ENCODE measurements around the gene FCHSD2. TPM values are rescaled to one million over a fixed set of nuclear protein-coding genes. Genes with fewer than 3 reads are reported as not detected.

Gene FCHSD2
- total and polyA plus RNA-seq, 2 of the 13 experiments (the other 11 are each of a cell fraction or from before 2014, with no cell fraction given) = 20.5 to 24.8 TPM

DNA sequence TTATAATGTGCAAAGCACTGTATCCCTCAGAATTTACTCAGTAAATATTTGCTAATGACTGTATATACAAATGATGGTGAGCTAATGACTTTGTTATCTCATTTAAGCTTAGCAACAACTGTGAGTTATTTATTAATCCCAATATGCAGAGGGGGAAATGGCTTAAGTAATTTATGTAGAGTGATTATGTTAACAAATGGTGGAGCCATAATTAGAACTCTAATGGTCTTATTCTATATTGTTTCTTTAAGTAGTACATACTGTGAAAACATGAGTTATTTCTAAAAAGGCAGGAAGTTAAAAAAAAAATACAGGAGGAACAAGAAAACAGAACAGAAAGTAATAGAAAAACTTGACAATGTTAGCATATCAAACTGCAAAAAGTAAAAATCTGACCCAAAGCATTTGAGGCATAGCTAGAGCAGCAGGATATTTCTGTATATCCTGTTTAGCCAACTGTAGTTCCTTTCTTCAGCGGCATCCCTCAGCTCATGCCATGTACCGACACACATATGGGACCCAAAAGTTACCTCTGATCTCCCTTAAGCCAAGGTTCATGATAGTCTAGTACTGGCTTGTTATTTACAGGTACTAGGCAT is 94.2 kb downstream of the FCHSD2 start (continued):
- TF ChIP-seq, protein P1, sequence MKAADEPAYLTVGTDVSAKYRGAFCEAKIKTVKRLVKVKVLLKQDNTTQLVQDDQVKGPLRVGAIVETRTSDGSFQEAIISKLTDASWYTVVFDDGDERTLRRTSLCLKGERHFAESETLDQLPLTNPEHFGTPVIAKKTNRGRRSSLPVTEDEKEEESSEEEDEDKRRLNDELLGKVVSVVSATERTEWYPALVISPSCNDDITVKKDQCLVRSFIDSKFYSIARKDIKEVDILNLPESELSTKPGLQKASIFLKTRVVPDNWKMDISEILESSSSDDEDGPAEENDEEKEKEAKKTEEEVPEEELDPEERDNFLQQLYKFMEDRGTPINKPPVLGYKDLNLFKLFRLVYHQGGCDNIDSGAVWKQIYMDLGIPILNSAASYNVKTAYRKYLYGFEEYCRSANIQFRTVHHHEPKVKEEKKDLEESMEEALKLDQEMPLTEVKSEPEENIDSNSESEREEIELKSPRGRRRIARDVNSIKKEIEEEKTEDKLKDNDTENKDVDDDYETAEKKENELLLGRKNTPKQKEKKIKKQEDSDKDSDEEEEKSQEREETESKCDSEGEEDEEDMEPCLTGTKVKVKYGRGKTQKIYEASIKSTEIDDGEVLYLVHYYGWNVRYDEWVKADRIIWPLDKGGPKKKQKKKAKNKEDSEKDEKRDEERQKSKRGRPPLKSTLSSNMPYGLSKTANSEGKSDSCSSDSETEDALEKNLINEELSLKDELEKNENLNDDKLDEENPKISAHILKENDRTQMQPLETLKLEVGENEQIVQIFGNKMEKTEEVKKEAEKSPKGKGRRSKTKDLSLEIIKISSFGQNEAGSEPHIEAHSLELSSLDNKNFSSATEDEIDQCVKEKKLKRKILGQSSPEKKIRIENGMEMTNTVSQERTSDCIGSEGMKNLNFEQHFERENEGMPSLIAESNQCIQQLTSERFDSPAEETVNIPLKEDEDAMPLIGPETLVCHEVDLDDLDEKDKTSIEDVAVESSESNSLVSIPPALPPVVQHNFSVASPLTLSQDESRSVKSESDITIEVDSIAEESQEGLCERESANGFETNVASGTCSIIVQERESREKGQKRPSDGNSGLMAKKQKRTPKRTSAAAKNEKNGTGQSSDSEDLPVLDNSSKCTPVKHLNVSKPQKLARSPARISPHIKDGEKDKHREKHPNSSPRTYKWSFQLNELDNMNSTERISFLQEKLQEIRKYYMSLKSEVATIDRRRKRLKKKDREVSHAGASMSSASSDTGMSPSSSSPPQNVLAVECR (CRISPR knock-in tag; IDR thresholded peaks at IDR 0.05; ENCODE audit: borderline replicate concordance) = no peak

DNA sequence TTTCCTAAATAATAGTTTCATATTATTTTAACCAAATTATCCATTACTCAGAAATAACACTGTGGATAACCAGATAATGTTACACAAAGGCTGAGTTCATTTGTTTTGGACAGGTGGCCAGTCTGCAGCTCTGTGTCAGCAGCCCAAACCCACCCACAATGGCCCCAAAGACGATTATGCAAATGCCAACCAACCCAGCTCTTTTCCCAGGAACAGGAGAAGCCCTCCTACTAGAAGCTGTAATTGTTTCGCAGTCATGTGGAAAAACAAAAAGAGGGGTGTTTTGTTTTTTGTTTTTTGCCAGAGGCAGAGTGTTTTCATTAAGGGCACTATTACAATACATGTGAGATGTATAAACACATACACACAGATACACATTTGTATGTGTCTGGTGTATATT is 102.1 kb downstream of the FCHSD2 start:
- no TSS peak for BruUV-seq (replicated peaks)
- peaks cover 2 to 27% of the 10 kb centered on the region in 2 experiments for H3K36me3 ChIP-seq (replicated peaks in 1 of 2; ENCODE audit: control insufficient read depth in 1 of 2, insufficient read depth in 2 of 2, low read length in 2 of 2)
- DNase-seq (ENCODE audit: low spot score) (no peak), FAIRE-seq (no peak), ATAC-seq (no peak)
- no peaks in the 10 kb centered on the region for H4K20me1 ChIP-seq (ENCODE audit: insufficient read depth, low read length)
- in situ Hi-C loops (cut with HindIII; ENCODE audit: extremely low pct_ligation_motif_present, low pct_unique_long_range_greater_than_20kb) = no loop called here
- WGBS (ENCODE audit: low lambda C conversion rate) = 97% methylated on average over 2 of the region's 2 CpGs
- H3K4me1 ChIP-seq (ENCODE audit: insufficient read depth, low read length) = no peaks in the 10 kb centered on the region
- H2AFZ ChIP-seq (ENCODE audit: low read length) = no peak overlapping the region
- POLR2A ChIA-PET = no interaction called here
- H3K4me3 ChIP-seq (replicated peaks in 1 of 3; ENCODE audit: insufficient read depth in 1 of 3, low read depth in 2 of 3, low read length in 3 of 3) = no peak overlapping the region
- peaks cover 3% of the 10 kb centered on the region for H3K79me2 ChIP-seq (ENCODE audit: insufficient read depth, low read length)
- H3K4me2 ChIP-seq (ENCODE audit: low read depth, low read length) = no peak overlapping the region
- H3K27me3 ChIP-seq (ENCODE audit: control insufficient read depth in 1 of 2, insufficient read depth in 2 of 2, low read length in 2 of 2) = no peaks in the 10 kb centered on the region
- intact Hi-C loops (cut with micrococcal nuclease; ENCODE audit: unreplicated experiment) = no loop called here
- H3K27ac ChIP-seq (ENCODE audit: extremely low read length, insufficient read depth, low read length) = no peak overlapping the region
- no peak overlapping the region for H3K9ac ChIP-seq (ENCODE audit: insufficient read depth, low read depth, low read length)
- no peaks in the 10 kb centered on the region for H3K9me3 ChIP-seq (ENCODE audit: low read length)
- CTCF ChIA-PET (ENCODE audit: low intra/inter-chr PET ratio, low total read pairs) = no interaction called here
- TF ChIP-seq, protein P2, sequence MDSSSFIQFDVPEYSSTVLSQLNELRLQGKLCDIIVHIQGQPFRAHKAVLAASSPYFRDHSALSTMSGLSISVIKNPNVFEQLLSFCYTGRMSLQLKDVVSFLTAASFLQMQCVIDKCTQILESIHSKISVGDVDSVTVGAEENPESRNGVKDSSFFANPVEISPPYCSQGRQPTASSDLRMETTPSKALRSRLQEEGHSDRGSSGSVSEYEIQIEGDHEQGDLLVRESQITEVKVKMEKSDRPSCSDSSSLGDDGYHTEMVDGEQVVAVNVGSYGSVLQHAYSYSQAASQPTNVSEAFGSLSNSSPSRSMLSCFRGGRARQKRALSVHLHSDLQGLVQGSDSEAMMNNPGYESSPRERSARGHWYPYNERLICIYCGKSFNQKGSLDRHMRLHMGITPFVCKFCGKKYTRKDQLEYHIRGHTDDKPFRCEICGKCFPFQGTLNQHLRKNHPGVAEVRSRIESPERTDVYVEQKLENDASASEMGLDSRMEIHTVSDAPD (CRISPR knock-in tag; IDR thresholded peaks at IDR 0.05) = no peak
- TF ChIP-seq, protein P3, sequence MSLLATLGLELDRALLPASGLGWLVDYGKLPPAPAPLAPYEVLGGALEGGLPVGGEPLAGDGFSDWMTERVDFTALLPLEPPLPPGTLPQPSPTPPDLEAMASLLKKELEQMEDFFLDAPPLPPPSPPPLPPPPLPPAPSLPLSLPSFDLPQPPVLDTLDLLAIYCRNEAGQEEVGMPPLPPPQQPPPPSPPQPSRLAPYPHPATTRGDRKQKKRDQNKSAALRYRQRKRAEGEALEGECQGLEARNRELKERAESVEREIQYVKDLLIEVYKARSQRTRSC (CRISPR knock-in tag; IDR thresholded peaks at IDR 0.05; ENCODE audit: low read depth) = no peak
- TF ChIP-seq ZFP62 (CRISPR knock-in tag; IDR thresholded peaks at IDR 0.05) (no peak), DMAP1 (CRISPR knock-in tag; IDR thresholded peaks at IDR 0.05) (no peak), POGZ (CRISPR knock-in tag; IDR thresholded peaks at IDR 0.05) (no peak), POLR2G (IDR thresholded peaks at IDR 0.05; ENCODE audit: low read depth, low read length) (no peak), ZNF878 (CRISPR knock-in tag; IDR thresholded peaks at IDR 0.05) (no peak), ZNF709 (CRISPR knock-in tag; IDR thresholded peaks at IDR 0.05) (no peak)
- TF ChIP-seq, protein P4, sequence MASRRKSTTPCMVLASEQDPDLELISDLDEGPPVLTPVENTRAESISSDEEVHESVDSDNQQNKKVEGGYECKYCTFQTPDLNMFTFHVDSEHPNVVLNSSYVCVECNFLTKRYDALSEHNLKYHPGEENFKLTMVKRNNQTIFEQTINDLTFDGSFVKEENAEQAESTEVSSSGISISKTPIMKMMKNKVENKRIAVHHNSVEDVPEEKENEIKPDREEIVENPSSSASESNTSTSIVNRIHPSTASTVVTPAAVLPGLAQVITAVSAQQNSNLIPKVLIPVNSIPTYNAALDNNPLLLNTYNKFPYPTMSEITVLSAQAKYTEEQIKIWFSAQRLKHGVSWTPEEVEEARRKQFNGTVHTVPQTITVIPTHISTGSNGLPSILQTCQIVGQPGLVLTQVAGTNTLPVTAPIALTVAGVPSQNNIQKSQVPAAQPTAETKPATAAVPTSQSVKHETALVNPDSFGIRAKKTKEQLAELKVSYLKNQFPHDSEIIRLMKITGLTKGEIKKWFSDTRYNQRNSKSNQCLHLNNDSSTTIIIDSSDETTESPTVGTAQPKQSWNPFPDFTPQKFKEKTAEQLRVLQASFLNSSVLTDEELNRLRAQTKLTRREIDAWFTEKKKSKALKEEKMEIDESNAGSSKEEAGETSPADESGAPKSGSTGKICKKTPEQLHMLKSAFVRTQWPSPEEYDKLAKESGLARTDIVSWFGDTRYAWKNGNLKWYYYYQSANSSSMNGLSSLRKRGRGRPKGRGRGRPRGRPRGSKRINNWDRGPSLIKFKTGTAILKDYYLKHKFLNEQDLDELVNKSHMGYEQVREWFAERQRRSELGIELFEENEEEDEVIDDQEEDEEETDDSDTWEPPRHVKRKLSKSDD (CRISPR knock-in tag; IDR thresholded peaks at IDR 0.05; ENCODE audit: low read depth) = no peak
- TF ChIP-seq, protein P5, sequence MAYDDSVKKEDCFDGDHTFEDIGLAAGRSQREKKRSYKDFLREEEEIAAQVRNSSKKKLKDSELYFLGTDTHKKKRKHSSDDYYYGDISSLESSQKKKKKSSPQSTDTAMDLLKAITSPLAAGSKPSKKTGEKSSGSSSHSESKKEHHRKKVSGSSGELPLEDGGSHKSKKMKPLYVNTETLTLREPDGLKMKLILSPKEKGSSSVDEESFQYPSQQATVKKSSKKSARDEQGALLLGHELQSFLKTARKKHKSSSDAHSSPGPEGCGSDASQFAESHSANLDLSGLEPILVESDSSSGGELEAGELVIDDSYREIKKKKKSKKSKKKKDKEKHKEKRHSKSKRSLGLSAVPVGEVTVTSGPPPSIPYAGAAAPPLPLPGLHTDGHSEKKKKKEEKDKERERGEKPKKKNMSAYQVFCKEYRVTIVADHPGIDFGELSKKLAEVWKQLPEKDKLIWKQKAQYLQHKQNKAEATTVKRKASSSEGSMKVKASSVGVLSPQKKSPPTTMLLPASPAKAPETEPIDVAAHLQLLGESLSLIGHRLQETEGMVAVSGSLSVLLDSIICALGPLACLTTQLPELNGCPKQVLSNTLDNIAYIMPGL (CRISPR knock-in tag; IDR thresholded peaks at IDR 0.05; ENCODE audit: borderline replicate concordance in 1 of 2, low read depth in 1 of 2) = no peak
